Measurements from ENCODE around the gene TRIM77. TPM values are rescaled to one million over a fixed set of nuclear protein-coding genes. Genes with fewer than 3 reads are reported as not detected.
"Not testable (repeated sequence)": the region's sequence is repeated elsewhere in the genome, so short reads cannot be mapped to it uniquely, and the experiment has no call there.

The TRIM77 gene, protein sequence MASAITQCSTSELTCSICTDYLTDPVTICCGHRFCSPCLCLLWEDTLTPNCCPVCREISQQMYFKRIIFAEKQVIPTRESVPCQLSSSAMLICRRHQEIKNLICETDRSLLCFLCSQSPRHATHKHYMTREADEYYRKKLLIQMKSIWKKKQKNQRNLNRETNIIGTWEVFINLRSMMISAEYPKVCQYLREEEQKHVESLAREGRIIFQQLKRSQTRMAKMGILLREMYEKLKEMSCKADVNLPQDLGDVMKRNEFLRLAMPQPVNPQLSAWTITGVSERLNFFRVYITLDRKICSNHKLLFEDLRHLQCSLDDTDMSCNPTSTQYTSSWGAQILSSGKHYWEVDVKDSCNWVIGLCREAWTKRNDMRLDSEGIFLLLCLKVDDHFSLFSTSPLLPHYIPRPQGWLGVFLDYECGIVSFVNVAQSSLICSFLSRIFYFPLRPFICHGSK
- total RNA-seq (2014; rRNA removed; shearing (Covaris generic)): not detected in 2 replicates

DNA sequence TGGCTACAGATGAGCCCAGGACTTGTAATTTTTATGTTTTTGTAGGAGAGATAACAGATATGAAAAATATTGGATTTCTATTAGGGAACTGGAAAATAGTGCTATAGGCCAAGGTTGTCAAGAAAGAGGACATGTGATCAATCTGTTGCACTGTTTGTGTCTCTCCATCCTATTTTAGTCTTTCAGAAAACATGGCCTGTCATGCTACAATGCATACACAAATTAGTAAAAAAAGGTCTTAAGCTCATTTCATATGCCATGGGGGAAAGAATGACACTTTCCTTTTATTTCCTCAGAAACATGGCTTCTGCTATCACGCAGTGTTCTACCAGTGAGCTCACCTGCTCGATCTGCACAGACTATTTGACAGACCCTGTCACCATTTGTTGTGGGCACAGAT lies at the start of gene TRIM77:
TSS of gene TRIM77 (plus strand) at position 301 of the 400 bp plus-strand sequence. CDS start at position 301, 0 bp downstream.
- not testable (repeated sequence) for DNase-seq (ENCODE audit: low spot score)

DNA sequence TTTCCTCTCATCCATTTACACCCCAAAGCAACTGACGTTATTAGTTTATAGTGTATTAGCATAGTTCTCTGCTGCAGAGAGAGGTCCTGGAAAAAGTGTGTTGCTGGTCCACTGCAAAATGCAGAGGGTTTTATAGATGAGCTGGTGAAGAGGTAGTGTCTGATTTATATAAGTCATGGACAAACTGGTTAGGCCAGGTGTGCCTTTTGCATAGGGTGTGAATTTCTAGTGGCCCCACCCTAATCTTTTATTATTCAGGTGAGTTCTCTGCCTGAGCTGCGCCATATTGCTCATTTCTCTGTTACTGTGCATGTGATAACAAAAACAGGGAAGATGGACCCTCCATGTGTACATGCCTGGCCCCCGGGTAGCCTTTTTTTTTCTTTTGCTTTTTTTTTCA lies 43.1 kb upstream of the TRIM77 start:
- no peak for DNase-seq (ENCODE audit: low spot score)

DNA sequence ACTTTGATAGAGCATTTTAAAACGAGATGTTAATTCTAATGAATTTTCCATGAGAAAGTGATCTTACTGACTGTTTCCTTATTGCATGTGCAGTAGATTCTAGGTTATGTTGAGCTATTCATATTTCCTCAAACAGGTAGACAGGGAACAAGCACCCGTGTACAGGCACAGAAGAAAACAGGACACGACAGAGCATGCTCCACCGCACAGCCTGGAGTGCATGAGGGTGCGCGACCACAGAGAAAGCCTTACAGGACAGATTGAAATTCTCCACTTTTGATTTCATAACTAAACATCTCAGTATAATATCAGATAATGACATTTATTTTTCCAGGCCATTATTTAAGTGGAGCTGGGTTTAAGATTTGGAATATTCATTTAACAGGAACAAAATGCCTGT lies 41.9 kb upstream of the TRIM77 start:
- DNase-seq (ENCODE audit: low spot score): not testable (repeated sequence)

DNA sequence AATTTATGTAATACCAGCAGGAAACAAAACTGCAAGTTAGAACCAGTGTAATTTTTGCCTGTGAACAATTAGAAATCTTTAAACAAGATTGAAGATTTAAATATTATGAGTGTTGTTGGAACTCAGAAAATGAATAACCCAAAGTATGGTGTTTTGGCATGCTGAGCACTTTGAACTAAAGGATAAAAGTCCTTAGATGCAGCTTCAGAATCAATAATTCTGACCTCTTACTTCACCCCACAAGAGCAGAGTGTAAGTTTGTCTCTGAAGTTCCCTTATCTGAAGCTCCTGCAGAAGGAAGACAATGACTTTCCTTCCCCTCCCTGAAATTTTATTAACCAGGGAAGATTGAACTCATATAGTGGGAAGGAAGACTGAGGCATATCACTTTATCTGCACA lies 40.5 kb upstream of the TRIM77 start:
- DNase-seq (ENCODE audit: low spot score): not testable (repeated sequence)

DNA sequence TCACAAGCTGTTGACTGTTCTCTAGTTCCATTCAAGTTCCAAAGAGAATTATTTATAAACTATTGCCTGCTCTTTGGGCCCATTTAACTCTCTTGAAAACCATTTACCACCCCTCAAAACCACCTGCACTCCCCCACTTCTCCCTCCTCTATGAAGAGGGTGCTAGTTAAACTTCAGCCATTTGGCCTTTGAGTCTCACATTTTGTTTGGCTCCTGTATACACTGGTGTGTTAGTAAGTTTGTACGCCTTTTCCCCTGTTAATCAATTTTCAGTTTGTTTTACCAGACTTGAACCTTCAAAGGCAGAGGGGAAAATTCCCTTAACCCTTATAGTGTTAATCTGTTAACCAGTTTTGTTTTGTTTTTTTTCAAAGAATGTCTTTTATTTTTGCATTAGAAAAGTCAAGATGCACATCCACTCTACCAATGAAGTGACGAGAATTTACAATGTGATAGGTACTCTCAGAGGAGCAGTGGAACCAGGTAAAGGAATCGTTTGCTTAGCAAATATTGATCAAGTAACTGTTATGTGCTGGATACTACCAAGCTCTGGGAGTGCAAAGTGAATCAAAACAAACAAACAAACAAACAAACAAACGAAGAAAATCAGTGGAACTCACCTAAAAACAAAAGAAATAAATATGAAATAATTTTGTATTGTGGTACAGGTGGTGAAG lies 40.0 kb upstream of the TRIM77 start:
- DNase-seq (ENCODE audit: low spot score): not testable (repeated sequence)

DNA sequence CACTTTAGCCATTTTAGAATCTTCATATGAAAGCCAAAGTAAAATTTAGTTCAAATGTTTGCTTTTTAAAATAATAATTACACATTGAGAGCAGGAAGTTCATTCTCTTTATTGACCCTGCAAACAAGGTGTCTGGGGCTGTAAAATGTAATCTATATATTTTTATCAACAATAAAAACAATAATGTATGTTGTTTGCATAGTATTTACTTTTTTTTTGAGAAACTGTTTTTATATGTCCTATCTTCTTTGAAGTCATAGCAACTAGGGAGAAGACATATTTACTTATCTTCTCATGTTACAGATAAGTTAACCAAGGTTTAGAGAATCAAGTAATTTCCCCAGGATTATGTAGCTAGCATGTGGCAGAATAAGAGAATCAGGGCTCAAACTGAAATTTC lies 37.6 kb upstream of the TRIM77 start:
- DNase-seq (ENCODE audit: low spot score): not testable (repeated sequence)

DNA sequence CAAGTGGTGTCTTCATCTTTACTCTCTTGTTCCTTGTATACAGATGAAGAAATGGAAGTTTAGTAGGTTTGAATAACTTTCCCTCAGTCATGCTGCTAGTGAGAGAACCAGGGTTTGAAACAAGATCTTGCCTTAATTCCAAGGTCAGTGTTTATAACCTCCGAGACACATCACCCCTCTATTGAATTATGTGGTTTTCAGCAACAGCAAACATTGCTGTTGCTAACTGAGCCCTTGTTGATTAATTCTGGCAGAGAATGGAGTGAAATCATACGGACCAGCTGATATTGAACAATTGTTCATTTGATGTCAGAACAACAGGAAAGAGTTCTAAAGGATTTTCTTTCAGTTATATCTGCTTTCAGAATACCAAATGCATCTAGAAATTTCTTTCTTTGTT lies 36.7 kb upstream of the TRIM77 start:
- DNase-seq (ENCODE audit: low spot score): not testable (repeated sequence)

DNA sequence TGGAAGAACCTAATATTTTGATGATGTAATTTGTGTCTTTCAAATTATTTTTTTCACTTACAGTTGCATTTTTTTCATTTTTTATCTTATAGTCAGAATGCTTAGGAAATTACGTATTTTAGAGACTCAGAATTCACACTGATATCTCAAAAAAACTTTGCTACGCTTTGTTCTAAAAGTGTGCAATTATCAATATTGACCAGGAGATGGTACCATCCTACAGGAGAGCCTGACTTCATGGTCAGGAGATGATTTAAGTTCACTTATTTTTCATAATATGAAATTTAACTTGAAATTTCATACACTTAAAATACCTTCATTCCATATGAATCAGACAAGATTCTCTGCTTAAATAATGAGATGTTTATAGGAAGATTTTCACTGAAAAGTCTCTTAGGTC lies 34.7 kb upstream of the TRIM77 start:
- DNase-seq (ENCODE audit: low spot score): peak; percentile 20

DNA sequence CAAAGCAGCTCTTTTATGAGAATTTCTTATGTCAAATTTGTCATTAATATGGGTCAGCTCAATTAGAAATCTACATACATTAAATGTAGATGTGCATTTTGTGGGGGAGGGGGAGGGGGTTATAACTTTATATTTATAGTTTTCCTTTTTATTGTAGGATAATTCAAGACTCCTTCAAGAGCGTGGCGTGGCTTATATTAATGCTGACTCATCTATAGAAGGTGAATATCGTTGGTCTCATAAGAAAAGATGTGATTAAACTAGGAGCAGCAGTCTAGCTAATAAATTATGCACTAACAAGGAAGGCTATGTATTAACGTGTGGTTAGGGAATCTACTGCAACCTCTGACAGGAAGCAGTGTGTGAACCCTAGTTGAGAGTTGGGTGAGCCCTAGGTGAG lies 34.2 kb upstream of the TRIM77 start:
- DNase-seq (ENCODE audit: low spot score): not testable (repeated sequence)

DNA sequence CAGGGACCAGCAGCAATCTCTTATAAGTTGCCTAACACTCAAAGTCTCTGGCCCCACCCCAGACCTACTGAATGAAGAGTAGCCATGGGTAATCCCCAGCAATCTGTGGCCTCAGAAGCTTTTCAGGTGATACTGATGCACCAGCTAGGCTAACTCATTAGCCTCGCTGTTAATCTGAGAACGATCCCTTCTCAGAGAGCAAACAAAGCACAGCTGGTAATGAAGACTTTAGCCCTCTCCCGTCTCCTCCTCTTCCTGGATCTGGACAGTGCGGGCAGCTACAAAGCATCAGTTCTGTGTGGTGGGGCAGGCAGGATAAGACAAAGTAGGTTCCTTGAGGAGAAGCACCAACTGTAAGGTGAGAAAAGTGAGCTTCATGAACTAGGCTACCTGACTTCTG lies 3.0 kb upstream of the TRIM77 start:
- DNase-seq (ENCODE audit: low spot score): not testable (repeated sequence)

DNA sequence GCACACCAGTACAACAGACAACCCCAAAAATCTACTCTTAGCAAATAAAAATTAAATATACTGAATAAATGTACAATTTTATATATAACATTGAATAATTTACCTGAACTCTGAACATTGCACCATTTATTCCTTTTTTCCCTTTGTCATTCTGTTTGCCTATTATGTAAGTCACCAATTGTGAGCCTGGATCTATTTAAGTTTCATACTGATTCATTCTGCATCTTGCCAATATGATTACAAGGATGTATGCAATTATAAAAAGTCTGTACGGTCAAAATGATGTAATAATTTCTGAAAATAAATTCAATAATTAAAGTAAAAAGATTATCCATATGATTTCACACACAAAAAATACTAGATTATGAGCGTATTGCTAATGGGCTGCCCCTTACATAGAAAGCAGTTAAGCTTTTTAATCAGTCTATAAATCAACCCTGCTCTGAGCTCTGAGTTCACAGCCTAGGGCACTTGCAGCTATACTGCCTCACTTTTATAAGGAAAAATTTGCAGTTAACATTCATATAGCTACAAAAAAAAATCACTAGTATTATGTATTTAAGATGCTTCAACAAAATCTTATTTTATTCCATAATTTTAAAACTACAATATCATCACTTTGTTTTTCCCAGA lies 14.9 kb downstream of the TRIM77 start:
- DNase-seq (ENCODE audit: low spot score): not testable (repeated sequence)

DNA sequence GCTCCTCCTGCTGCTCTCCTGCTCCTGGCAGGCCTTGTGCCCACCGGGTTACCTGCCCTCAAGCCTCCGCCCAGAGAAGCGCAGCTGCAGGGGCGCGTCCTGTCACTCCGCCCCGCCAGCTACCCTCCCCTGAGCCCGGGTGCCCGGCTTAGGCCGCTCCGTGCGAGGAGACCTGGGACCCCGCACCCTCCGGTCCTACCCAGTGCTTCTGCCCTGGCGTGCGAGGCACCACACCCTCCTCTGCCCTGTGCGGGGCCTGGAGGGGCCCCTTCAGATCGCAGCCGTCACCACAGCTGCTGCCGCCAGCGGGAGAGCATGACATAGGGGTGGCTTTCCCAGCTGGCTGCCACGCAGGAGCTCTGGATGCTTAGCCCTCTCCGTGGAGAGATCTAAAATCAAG lies 20.1 kb downstream of the TRIM77 start:
- not testable (repeated sequence) for DNase-seq (ENCODE audit: low spot score)

DNA sequence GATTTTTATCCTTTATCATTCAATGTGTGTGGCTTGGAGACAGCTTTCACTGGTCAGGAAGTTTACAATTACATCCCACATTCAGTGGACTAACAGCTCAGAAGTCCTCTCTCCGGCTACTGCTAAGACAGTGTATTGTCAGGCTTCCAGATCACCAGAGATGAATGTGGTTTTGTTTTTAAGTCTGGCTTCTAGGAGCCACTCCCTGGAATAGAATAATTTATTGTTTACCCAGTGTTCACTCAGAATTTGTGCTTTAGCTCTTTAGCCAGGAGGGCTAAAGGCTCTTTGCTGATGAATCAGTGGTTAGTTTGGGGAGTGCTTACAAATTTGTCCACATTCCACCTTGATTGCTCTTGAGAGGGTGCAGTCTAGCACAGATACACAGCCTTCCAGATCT lies 26.5 kb downstream of the TRIM77 start:
- peak; percentile 55 for DNase-seq (ENCODE audit: low spot score)

DNA sequence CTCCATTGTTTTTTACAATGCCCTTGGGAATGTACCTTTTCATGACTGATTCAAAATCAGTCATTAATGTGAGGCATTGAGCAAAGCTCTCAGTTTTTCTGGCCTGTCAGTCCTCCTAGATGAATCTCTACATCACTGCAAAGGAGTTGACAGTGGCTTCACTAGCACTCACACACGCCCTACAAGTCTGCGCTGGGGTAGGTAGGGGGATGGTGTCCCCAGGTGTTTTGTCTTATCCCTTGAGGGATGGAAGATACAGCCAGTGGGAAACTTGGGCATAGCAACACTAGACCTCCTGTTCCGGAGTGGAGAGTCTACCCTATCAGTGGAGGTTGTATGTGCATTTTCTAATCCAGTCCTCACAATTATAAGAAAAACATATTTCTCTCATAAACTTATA lies 27.0 kb downstream of the TRIM77 start:
- no peak for DNase-seq (ENCODE audit: low spot score)

DNA sequence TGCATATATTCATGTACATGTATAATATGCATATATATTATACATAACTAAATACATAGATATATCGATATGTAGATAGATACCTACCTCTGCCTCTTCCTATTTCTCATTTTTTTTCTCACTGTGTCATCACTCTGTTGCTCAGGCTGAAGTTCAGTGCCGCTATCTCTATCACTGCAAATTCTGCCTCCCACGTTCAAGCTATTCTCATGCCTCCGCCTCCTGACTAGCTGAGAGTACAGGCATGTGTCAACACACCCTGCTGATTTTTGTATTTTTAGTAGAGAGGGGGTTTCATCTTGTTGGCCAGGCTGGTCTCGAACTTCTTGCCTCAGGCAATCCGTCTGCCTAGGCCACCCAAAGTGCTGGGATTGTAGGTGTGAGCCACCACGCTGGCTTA lies 31.3 kb downstream of the TRIM77 start:
- DNase-seq (ENCODE audit: low spot score): not testable (repeated sequence)

DNA sequence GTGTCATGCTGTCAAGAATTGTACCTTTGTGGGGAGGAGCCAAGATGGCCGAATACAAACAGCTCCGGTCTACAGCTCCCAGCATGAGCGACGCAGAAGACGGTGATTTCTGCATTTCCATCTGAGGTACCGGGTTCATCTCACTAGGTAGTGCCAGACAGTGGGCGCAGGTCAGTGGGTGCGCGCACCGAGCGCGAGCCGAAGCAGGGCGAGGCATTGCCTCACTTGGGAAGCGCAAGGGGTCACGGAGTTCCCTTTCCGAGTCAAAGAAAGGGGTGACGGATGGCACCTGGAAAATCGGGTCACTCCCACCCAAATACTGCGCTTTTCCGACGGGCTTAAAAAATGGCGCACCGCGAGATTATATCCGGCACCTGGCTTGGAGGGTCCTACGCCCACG lies 34.1 kb downstream of the TRIM77 start:
- not testable (repeated sequence) for DNase-seq (ENCODE audit: low spot score)

DNA sequence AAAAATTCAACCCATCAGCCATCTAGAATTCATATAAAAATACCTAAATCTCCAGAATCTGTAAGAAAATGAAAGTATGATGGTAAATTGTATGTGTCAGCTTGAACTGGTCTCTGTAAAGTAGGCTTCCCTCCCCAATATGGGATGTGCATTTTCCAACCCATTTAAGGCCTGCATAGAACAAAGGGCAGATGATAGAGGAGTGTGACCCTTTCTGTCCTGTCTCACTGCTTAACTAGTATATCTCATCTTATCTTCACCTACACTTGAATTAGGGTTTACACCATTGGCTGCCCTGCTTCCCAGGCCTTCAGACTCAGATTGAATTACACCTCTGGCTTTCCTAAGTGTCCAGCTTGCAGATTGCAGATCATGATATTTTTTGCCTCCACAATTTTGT lies 40.7 kb downstream of the TRIM77 start:
- not testable (repeated sequence) for DNase-seq (ENCODE audit: low spot score)

Other genes with a start within 250 kb of the TRIM77 start
- gene NOX4, start 218.9 kb upstream of the TRIM77 start, total RNA-seq (2014; rRNA removed; shearing (Covaris generic)): 1.4 and 3.1 TPM in 2 replicates
- not detected in 2 replicates for gene TRIM49, start 98.3 kb downstream of the TRIM77 start, total RNA-seq (2014; rRNA removed; shearing (Covaris generic))
- not detected in 2 replicates for gene TRIM64B, start 168.2 kb downstream of the TRIM77 start, total RNA-seq (2014; rRNA removed; shearing (Covaris generic))
- not detected in 2 replicates for gene TRIM49D1, start 211.9 kb downstream of the TRIM77 start, total RNA-seq (2014; rRNA removed; shearing (Covaris generic))
- not detected in 2 replicates for gene TRIM49D2, start 213.8 kb downstream of the TRIM77 start, total RNA-seq (2014; rRNA removed; shearing (Covaris generic))

Measured in H4 (cell line).